Left forelimb (tissue), 1 donor: Measurements from ENCODE around the gene LAMP5.

Source experiments
- DNase-seq: peaks from one replicate; pipeline ENCODE4 v3.0.0-alpha.2; 2018; ENCODE audit warnings: low spot score

The LAMP5 gene

DNA sequence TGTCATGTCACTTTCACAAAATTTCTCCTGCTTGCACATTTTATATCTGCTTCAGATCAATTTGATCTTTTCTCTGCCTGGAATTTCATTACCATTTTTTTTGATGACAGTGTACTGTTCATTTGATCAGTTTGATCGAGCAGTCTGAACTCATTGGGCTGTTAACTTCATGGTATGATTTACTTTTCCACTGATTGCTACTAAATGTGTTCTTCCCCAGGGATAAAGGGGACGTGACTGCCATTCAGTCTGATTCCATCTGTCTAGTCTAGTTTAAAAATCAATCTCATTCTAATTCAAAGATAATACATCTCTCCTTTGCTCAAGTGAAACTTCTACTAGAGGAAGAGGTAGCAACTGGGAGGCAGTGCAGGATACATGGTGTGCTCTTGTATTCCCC, 21.1 kb downstream of the LAMP5 start:
- DNase-seq, result no peak

DNA sequence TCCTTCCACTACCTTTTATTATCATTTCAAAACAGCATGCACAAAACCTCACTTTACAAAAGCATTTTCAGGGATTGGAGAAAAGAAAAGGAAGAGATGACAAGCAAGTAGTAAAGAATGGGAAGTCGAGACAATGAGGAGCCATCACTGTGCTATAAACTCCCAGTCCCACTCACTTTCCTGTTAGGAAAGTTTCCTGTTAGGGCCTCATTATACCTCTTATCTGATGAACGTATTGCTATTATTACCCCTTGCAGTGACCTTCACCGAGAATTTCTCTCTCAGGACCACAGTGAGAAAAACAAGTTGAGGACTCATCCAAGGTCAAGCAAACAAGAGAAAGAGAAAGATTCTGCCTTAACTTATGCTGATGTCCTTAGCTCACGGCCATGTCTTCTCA, 28.8 kb downstream of the LAMP5 start:
- DNase-seq, result no peak

DNA sequence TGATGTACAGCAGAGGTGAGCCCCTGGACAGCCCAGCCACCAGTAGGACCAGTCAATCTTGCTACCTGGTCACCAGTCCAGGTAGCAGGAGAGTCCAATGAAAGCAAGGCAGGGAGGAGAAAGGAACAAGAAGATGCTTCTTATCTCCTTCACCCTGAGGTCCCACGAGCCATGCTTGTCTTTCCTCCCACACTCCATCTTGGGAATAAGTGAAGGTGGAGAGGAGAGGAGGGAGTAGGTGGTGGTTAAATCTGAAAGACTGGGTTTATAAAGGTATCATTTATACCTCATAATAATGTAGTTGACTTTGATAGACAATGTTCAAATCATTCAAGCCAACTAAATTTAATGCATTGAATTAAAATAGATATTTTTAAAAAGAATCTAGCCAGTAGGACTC, 35.9 kb downstream of the LAMP5 start:
- DNase-seq, result no peak

DNA sequence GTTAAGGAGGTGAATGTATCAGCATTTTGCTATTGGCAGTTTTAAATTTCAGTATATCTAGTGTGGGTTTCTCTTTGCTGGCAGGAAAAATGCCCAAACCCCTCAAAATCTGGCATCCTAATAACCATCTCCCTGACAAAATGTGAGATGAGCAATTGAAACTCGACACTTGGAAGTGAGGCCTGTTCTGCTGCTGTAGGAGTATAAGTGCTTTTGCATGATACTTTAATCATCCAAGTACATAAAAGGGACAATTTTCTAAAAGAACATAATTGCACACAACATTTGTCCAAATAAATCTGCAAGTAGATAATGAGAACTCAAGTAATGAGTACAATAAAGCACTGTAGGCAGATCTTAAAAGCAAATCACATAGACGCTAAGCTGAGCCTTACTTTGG, 36.5 kb downstream of the LAMP5 start:
- DNase-seq, result no peak

DNA sequence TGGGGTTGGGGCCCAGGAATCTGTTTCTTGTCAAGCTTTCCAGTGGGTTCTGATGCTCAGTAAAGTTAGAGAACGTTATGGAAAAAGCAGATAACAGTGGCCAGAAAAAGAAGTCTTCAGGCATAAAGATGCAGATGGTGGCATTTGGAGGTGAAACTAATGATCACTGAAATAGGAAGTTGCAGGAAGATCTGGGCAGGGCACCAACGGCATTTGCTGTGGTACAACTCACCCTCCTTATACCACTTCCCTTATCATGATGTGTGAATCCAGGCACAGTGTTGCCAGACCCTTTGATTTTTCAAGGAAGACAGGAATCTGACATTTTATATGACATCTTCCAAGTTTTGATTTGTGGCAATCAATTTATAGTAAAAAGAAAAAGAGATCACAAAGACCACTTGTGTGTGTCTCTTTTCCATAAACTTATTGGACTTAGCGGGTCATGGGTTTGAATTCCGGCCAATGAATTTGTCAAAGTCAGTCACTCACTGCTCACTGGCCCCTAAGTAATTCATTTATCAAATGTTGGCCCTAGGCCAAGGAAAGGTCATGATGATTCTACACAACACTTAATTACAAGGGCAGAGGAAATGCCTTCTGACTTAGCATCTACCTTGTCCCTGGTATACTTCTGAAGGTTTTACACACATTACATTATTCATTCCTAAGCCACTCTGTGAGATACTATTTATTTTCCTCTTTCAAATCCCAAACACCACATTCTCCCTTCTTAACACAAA, 37.6 kb downstream of the LAMP5 start:
- DNase-seq, result no peak

DNA sequence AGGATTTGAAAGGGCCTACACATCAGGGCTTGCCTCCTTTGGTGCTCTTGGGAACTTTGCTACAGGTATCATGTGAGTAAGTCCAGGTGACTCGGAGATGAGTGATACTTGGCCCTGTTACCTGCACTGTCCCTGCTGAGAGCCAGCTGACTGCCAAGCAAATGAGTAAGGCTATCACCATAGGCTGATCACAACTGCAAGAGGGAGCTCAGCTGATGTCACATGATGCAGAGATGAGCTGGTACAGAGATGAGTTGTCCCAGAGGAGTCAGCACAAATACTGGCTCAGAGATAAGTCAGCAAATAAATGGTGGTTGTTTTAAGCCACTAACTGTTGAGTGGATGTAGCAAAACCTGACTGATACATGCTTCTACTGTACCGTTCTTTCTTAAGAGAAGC, 41.4 kb downstream of the LAMP5 start:
- no peak for DNase-seq

DNA sequence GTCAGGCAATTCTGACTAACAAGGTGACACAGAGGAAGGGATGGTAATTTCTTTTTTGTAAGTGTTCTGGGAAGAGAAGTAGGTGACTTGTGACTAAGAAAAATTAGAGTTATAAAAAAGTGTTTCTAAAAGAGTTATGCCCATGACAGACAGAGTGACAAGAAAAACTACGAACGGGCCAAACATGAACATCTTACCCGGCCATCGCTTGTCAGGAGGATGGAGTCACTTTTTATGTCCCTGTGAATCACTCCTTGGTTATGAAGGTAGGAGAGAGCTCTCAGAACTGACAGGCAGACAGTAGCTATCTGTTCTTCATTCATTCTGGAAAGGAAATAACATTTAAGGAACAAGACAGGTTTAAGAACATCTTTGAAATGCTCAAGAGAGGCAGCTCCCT, 43.0 kb downstream of the LAMP5 start:
- no peak for DNase-seq

DNA sequence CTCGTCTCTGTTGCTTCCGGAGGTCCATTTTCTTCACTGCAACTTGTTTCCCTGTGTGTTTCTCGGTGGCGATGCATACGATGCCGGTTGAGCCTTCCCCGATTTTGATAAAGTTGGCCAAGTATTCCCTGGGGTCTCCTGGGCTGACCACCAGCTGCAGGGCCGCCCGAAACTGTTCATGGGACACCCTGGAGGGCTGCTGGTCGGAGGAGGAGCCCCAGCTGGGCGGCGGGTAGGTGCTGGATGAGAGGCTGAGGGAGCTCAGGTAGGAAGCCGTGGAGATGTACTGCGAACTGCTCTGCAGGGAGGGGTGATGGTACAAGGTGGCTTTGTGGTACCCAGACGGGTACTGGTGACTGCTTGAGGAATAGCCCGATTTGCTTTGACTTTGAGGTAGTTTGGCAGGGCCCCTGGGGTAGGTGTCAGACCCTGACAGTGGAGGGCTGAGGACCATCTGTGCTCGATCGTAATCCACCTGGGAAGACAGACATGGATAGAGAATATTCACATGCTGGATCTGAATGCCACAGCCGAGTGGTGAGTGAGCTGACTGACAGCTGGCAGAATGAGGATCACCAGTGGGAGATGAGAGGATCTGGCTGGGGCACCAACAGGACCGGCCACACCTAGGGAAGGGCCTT, 51.6 kb downstream of the LAMP5 start:
- no peak for DNase-seq

DNA sequence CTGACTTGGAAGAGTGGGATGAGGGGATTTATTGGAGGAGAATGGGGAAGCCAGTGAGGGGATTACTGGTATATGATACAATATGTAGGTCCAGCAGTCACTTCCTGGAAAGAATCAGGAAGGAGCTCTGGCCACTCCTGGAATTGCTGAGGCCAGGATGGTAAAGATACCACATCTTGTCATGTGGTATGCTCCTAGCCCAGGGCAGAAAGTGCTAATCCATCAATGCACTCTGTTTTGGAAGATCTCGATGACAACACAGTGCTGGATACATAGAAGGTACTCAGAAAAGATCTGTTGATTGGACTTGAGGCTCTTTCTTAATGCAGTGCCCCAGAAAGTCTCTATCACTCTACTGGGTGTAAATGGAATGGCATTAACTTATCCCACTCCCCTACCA, 52.6 kb downstream of the LAMP5 start:
- DNase-seq, result no peak

DNA sequence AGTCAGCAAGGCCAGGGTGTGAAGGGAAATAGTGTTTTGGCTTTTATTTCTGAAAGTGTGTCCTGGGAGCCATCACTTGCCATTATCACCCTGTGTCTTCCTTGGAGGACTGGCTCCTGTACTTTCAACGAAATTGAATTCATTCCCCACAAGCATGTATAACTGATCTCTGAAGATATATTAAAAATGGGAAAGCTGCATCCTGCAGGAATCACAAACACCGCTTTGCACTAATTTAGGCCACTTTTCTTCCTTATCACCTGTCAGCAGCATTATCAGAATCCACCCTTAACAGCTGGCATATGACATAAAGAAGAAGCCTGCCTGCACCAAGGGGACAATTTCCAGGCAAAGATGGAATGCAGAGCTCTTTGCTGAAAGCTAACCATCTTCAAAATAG, 56.2 kb downstream of the LAMP5 start:
- no peak for DNase-seq

DNA sequence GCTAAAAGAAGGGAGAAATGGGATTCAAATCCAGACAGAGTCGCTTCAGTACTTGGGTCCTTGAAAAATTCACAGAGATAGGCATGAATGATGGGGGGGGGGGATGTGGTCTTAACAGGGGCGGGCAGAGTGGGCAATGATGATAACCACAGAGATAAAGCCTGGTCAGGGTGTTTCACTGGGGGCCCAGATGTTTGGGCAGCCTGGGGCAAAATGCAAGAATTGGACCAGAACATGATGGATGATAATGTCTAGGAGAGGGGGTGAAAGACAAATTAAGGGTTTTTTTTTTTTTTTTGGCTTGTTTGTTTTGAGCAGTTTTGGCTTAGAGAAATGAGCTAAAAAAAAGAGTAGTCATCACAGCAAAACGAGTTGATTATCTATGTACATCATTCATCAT, 57.4 kb downstream of the LAMP5 start:
- no peak for DNase-seq

DNA sequence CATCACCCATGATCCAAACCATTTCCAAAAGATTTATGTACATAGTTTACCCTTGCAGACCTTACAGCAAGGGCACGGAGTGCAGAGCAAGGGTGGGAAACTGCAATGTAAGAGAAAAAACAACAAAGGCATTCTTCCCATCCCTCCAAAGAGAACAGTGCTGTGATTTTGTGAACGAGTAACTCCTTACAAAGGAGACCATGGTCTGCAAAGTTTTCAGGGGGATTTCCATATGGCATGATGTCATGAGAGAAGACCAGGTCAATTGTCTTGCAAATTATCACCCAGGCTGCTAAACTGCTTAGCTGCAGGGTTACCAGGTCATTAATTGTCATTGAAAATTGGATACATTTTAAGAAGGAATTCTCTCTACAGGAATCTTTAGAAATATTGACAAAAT, 58.3 kb downstream of the LAMP5 start:
- DNase-seq, result no peak

DNA sequence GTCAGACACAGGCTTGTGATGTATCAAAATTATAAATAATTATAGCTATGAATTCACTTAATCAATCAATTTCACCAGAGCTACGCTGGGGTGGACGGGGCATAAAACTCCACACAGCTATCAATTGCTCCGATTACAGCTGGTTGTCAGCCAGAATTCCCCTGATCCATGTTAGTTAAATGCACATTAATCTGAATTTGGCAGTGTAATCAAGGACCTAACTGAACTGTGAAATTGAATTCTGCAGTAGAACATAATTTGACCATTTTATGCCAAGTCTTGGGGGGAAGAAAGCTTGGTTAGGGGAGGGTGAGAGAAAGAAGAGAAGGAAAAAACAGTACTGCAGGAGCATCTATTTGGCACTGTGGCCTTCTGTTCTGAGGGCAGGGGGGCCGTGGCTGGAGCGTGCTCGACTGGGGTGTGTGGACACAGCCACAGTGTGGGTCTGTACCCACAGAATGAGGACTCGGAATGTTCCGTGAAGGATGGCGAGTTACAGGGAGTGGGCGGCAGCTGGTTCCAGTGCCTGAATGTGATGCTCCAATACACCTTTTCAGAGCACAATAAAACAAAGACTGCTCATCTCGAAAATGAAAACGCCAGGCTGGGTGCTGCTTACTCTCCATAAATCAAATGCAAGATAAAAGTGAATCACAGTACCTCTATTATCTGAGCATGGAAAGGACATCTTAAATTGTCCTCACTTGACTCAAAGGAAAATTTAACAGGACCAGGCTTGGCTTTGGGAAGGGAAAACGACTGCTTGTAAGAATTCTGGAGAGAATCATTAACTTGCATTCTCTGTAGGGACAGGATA, 59.2 kb downstream of the LAMP5 start:
- no peak for DNase-seq

DNA sequence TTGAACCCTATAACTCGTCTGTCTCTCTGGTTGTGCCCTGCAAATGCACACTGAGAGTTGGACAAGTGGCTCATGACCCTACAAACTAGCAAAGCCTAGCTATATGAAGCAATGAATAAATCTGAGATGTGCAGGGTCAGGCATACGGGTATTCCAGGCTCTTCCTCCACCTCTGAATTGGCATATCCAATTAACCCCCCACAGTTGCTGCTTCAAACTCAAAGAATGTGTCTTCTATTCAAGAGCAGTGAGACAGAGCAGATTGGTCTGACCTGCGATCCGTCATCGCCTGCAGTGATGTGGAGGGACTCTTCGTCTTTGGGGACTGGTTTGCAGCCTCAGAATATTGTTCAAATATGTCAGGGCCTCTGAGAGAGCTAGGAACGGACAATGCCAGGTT, 59.8 kb downstream of the LAMP5 start:
- DNase-seq, result no peak

DNA sequence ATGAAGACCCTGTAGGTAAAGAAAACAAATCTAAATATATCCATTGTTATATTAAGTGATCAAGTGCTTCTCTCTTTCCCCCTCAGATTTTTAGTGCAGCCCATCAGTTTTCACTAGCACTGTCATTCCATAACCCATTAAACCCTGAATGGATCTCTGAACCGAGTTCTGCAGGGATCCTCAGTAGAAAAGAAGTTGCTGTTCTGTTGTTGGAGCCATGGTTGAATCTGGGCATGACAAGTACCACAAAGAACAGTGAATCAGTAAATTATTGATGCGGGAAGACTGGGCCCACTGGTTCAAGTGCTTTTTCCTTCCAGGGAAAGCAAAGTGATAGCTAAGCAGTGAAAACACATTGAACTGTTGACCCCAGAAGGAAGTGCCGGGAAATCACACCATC, 60.4 kb downstream of the LAMP5 start:
- no peak for DNase-seq

DNA sequence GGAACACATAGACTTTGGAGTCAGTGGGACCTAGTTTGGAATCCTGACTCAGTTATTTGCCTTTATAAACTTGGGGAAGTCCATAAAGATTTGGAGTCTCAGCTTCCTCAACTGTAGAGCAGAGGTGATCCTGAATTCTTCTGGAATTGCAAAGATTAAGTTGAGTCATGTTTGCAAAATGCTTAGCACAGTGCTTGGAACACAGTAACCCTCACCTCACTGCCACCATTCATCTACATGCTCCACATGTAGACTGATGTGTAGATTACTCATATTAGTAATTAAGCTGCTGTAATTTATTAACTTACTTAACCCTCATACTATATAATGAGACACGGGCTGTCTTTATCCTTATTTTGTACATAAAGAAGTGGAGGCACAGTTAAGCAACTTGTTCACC, 61.4 kb downstream of the LAMP5 start:
- DNase-seq, result no peak

DNA sequence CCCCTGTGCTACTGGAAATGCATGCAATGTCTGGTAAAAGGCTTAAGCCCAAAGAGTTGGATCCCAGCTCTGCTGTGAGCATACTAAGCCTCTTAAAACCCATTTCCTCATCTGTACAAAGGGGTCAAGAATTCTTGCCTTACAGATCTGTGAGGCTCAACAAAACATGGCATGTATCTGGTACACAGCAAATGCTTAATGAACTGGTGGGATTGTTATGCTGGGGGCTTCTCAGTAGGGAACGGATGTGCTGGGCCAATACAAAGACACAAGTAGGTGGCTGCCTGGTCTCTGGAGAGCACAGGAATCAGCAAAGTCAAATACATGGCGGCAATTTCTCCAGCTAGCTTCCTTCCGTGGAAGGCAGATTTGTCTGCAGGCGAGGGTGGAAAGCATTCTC, 62.3 kb downstream of the LAMP5 start:
- DNase-seq, result no peak

DNA sequence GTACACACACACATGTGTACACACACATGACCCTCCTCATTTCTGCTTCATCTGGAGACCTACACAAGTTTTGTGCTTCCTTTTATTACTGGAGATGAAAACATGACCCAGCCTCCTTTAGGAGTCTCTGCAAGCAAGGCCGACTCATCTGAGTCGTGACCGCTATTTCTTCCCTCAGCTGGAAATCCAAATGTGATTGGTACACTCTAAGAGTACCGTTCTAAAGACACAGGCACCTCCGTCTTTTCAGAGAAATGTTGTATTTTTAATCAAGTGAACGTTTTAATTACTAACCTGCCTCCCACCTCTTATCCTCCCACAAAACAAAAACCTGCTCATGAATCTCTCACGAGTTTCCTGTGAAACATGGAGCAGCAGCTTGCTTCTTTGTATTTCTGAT, 63.0 kb downstream of the LAMP5 start:
- no peak for DNase-seq

DNA sequence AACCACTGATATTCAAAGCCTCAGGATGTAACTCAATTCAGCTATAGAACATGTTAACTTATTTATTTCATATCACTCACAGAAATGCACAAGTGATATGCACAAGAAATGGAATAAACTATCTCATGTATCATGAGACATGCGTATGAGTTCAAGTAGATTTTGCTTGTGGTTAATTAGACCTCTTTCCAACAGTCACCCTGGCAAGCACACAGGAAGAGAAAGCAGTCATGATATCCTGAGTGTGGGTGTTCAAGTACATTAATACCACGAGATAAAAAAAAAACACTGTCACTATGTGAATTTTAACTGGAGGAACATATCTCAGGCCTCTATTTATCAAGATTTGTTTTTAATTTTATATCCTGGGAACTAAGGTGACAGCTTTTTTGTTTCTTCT, 64.2 kb downstream of the LAMP5 start:
- no peak for DNase-seq
